NCI-H2196 treated with DMSO at 0.1 percent for 48 hours (cell line): ENCODE measurements around the gene CLDN14.

Experiments
- DNase-seq: peaks from one replicate; lab custom pipeline; 2025; ENCODE audit not compliant: unreplicated experiment; lab: John Stamatoyannopoulos, UW

CLDN14 gene

DNA sequence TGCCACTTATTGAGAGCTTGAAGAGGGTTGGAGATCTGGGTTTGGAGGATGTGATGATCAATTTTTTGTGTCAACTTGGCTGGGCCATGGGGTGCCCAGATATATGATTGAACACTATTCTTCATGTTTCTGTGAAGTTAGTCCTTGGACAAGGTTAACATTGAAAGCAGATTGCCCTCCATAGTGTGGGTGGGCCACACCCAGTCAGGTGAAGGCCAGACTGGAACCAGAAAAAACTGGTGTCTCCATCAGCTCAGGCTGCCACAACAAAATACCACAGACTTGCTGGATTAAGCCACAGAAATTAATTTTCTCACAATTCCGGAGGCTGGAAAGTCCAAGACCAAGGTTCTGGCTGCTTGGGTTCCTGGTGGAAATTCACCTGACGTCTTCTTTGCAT is 7.5 kb downstream of the CLDN14 start:
- DNase-seq: no peak

DNA sequence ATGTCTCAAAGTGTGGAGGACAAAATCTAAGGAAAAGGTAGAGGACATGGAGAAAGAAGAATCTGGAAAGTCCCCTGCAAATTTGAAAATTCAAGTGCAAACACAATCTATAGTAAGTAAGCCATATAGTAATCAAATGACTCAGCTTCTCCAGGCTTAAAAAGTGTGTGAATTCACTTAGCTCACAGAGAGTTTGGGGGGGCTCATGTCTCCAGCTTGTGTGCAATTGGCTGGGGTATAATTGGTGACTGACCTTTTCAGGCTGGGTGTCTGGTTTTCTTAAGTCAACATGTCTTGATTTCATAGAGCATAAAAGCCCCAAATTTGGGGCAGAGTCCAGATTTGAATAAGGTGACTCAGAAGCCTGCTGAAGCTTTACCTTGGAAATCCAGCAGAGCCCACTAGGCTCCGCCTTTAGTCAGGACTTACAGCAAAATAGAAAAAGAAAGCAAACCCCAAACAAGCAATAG is 8.6 kb downstream of the CLDN14 start:
- DNase-seq: no peak

DNA sequence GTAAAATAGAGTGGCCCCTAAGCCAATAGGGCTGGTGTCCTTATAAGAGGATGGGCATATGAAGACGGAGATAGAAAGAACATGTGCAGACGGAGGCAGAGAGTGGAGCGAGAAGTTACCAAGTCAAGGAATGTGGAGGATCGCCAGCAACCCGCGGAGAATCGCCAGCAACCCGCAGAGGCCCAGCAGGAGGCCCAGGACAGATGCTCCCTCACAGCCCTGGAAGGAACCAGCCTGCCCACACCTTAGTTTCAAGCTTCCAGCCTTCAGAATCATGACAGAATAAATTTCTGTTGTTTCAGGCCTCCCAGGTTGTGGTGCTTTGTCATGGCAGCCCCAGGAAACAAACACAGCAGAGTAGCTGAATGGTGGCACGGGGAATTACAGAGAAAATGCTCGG is 9.6 kb downstream of the CLDN14 start:
- no peak for DNase-seq

DNA sequence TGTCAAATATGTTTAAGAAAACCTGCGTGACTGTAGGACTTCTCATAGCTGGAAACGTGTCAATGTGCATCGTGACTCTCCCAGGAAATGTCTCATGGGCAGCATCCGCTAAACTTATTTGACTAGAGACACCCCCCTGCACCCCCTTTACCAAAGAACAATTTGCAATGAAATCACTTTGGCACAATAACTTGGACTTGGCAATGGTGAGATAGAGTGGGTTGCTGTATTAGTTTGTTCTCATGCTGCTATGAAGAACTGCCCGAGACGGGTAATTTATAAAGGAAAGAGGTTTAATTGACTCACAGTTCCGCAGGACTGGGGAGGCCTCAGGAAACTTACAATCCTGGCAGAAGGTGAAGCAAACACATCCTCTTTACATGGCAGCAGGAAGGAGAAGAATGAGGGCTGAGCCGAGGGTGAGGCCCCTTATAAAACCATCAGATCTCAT is 13.8 kb downstream of the CLDN14 start:
- DNase-seq: no peak

DNA sequence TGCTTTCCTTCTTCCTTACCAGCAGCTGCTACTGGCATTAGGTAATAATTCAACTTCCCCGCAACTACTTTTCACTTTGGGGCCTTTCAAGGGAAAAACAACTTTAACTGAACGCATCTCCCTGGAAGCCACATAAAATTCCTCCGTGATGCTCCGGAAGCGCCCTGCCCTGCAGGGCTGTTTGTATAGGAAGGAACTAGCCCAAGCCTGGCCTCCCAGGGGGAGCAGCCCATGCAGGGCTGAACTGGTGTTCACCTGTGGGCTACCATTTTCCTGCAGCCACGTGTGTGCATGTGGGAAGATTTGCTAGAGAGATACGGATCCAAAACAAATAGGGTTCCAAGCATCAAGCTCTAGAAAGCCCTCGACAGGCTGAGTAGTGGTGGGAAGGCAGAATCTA is 14.4 kb downstream of the CLDN14 start:
- no peak for DNase-seq

DNA sequence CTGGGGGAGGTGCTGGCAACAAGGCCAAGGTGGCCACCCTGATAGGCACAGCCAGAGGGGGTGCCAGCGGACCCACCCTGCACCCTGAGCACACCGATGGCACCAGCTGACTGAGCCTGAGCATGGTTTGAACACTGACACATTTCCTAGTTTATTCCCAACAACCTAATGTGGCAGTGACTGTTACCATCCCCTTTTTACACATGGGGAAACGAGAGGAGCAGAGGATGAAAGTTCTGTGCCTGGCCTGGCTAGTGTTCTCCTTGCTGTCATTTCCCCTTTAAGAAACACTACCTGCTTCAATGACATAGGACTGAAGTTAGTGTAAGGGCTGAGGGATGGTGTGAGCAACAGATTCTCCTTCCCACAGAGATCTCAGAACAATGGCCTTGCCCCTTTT is 15.3 kb downstream of the CLDN14 start:
- no peak for DNase-seq

DNA sequence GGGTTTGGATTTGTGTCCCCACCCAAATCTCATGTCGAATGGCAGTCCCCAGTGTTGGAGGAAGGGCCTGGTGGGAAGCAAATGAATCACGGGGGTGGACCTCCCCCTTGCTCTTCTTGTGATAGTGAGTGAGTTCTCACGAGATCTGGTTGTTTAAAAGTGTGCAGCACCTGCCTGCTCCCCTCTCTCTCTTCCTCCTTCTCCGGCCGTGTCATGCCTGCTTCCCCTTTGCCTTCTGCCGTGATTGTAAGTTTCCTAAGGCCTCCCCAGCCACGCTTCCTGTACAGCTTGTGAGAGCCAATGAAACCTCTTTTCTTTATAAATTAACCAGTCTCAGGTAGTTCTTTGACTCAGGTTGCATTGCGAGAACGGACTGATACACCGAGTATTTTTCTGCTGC is 15.9 kb downstream of the CLDN14 start:
- DNase-seq: no peak

DNA sequence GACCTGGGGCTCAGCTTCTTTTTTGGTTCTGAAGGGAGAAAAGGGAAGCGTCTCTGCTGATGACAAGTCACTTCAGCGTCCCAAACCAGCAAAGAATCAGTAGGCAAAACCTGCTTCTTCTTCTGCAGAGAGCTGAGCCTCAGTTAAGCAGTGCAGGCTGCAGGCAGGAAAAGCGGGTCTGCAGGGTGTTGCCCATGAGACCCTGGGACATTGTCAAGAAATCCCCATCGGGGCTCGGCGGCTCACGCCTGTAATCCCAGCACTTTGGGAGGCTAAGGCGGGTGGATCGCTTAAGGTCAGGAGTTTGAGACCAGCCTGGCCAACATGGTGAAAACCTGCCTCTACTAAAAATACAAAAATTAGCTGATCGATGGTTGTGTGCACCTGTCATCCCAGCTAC is 16.7 kb downstream of the CLDN14 start:
- no peak for DNase-seq

DNA sequence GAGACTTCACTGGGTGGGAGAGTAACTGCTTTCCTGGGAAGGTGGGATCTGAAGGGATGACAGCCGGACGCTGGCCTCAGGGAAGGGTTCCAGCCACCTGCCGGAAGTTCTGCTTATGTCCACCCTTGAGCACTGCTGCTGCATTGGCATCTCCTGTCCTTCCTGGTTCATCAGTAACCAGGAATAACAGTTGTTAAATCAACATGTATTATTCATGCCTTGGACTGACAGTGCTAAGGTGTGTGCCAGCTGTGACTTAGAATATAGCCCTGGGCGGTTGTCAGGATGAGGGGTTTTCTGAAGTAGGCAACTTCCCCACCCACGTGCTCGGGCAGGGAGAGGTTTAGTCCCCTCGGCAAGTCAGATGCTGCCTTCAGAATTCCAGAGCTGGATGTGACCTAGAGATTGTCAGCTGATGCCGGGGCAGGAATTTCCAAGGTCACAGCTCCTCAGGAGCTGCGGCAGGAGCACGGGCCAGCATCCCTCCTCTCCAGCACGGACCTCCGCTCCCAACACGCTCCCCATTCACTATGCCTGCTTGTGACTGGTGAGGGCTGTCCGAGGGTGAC is 17.9 kb downstream of the CLDN14 start:
- DNase-seq: no peak

DNA sequence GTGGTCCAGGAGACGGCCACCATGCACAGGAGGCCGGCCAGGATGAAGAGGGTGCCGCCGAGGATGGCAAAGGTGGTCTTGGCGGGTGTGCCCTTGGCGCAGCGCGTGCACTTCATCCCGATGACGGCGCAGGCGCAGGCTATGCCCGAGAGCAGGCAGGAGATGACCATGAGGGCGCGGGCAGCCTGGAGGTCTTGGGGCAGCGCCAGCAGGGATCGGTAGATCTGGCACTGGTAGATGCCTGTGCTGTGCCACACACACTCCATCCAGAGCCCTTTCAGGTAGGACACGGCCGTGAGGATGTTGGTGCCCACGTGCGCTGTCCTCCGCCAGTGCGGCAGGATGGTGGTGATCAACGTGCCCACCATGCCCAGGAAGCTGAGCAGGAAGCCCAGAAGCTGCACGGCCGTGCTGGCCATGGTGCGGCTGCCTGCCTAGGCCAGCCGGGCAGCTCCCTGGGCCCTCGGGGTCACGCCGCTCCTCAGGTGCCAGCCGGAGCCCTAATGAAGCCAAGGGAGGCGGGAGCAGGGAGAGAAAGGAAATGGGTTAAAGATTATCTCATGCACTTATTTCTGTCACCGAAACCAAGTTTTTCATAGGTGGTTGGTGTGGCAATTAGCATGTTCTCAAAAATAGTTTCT is 18.5 kb downstream of the CLDN14 start:
- no peak for DNase-seq

DNA sequence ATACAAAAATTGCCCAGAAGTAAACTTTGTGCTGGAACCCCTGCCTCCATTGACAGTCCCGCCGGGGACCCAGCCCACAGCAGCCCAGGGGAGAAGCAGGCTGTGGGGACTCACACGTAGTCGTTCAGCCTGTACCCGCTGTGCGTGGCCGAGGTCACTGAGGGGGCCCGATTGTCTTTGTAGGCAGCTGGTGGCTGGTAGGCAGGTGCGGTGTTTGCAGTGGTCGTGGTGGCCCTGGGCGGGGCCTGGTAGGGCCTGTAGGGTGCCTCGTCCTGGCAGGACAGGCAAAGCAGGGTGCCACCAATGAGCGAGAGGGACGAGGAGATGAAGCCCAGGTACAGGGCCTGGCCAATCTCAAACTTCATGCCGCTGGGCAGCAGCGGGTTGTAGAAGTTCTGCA is 19.1 kb downstream of the CLDN14 start:
- DNase-seq: no peak

DNA sequence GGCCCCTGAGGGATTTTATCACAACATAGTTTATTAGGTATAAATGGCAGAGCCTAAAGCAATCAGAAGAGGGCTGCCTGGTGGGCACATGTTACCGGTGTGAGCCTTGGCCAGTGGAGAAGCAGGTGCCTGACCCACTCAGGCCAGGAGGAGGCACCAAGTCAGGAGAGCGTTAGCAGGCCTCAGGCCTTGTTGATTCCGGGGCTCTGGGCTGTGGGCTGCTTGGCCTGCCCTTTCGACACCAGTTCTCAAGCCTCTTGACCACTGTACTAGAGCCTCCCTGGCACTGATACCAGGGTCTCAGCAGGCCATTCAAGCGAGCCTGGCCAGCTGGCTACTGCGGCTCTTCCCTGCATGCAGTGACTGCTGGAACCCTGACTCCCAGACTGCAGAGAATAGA is 20.8 kb downstream of the CLDN14 start:
- no peak for DNase-seq

DNA sequence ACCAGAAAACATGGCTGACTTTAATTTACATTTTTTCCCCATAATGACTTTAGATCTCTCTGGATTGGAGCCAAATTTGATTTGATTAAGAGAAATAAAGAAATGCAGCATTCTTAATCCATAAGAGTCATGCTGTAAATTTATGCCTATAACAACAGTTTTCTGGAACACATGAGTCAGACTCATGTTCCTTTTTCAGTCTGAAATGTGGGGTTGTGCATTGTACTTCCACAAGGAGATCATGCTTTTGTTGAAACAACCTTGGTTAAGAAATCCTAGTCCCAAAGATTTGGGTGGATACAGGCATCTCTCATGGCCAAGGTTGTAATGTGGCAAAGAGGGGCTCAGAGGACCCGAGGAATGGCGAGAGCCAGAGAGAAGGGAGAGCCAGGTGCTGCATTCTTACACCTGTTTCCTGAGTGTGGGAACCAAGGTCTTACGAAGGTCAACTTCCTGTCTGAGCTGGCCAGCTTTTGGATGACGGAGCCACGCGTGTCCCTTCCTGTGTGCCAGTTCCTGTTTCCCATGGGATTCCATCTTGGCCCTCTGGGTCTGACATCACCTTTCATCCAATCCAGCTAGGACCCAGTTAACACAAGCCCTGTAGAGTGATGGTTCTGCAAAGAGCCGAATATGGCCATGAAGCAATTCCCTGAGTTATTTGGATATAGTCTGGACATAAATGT is 23.1 kb downstream of the CLDN14 start:
- DNase-seq: no peak

DNA sequence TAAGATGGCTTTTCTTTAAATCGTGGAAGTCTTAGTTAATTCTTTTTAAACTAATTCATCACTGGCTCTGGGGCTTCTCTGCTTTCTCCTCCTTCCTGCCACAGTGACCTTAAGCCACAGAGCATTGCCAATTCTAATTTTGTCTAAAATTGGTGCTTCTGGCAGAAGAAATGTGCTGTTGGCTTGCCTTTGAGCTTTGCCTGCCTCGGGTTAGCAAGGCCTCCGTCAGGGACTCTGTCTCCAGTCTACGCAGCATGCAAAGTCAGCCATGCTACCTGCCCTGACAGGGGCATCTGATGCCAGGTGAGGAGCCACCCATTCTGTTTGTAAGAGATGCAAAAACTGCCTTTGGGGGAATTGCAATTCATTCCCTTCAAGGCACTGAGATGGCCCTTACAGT is 25.2 kb downstream of the CLDN14 start:
- no peak for DNase-seq

DNA sequence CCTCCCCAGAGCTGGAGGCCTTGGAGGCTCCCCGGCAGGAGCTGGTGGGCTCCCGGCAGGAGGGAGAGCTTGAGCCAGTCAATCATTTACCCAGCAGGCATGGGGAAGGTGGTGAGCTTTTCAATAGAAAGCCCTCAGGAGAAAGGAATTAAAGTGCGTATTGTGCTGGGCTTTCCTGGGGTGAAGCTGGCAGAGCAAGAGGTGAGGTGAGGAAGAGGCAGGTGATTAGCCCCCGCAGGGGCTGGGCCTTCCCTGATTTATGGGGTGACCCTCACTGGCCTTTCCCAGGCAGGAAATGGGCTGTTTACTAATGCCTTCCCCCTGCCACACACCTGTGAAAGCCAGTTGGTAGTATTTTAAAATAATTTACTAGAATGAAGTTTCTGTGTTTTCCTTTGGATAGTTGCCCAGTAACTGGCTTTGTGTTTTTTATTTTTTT is 25.8 kb downstream of the CLDN14 start:
- DNase-seq: no peak

DNA sequence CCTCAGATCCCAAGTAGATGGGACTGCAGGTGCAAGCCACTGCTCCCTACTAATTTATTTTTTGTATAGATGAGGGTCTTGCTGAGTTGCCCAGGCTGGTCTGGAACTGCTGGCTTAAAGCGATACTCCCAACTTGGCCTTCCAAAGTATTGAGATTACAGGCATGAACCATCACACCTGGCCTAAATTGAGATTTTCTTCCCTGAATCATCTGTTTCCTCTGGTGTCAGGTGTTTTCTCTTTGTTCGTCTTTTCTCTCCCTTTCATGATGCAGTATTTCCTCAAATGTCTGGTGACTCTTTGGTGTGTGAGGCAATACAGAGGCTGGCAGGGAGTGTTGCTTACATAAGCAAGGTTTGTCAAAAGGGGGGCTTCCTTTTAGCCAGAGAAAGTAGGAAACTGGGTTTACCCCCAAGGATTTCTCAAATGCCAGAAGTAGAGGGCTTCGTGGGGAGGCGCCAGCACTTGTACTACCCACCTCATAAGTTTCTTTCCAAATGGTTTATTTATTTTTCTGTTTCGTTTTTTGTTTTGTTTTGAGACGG is 27.6 kb downstream of the CLDN14 start:
- DNase-seq: no peak

DNA sequence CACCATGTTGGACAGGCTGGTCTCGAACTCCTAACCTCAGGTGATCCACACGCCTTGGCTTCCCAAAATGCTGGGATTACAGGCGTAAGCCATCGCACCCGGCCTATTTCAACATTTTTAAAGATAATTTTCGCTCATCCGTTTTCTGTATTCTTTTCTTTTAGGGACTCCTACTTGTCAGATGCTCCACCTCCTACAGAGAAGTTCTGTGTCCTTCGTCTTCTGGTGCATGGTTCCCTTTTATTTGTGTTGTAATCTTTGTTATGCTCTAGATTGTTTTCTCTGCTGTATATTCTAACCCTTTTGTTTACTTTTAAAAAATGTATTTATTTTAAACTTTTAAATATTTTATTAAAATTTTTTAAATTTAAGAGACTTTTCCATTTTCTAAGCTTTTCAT is 28.4 kb downstream of the CLDN14 start:
- no peak for DNase-seq

DNA sequence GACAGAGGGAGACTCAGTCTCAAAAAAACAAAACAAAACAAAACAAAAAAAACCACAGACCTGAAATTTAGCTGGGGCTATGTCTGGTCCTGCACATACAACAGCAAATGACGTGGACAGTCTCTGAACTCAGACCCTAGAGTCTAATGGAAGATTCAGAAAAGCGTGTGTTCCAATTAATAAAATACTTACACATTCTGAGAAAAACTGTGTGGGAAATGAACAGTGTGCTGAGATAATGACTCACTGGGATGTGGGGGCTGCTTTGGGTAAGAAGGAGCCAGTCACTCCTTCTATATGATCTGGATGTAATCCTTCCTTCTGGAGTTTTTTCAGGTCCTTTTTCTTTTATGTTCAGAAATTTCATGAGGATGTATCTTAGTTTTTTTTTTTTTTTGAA is 29.4 kb downstream of the CLDN14 start:
- no peak for DNase-seq

DNA sequence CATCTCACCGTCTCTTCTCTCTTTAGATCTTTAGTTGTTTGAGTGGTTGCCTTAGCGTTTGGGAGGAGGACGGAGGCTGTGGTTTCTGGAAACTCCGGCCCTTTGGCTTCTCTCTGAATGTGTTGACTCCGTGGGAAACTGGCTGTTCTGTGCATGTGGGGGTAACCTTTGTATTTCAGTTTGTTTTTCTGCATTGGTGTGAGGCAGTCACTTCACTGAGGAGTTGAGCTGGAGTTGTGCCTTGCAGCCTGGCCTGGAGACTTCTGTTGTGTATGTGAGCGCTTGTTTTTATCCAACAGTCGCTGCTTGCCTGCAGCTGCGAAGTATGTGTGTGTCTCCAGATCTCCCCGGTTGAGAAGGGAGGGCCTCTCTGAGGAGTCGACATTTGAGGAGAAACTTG is 33.6 kb downstream of the CLDN14 start:
- DNase-seq: no peak

DNA sequence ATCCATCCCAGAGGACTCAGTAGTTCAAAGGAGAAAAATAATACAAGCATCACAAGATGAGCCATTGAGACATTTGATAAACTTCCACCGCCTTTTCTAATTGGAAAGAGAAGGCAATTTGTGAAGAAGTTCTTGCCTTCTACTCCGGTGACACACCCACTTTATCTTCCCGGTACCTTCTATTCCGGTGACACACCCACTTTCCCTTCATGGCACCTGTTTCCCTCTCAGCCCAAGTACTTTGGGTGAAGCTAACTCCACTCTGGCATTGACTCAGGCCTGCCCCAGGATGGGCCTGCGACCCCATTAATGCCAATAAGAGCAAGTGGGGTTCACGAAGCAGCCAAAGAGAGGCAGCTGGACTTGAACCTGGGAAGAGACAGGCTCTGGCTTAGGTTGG is 38.2 kb downstream of the CLDN14 start:
- no peak for DNase-seq

DNA sequence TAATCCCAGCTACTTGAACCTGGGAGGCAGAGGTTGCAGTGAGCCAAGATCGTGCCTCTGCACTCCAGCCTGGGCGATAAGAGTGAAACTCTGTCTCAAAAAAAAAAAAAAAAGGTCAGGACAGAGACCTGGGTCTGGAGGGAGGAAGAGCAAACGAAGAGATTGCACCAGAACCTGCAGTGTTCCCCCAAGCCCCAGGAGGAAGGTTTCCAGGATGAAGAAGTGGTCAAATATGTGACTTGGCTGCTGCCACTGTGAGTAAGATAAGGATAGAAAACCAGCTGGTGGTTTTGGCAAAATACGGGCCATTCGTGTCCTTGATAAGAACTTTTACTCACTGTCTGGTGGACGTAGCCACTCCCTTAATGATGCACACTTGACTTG is 42.2 kb downstream of the CLDN14 start:
- DNase-seq: no peak
